H9 (cell line): Measurements from ENCODE around the gene METTL26. TPM values are rescaled to one million over a fixed set of nuclear protein-coding genes. Genes with fewer than 3 reads are reported as not detected.

Source experiments
- DNase-seq: peaks from one replicate; pipeline ENCODE4 v3.0.0-alpha.2; 2017
- H2AFZ ChIP-seq: one replicate; pipeline ENCODE4 v1.6.1; 2013; ENCODE audit warnings: mild to moderate bottlenecking, low read length, control low read depth, moderate library complexity
- H2AK5ac ChIP-seq: 2 replicates; pipeline ENCODE4 v1.6.1; 2013; ENCODE audit warnings: low read length, control low read depth, mixed read lengths; ENCODE audit not compliant: insufficient read length
- H2BK120ac ChIP-seq: one replicate; pipeline ENCODE4 v1.6.1; 2013; ENCODE audit warnings: low read depth, mild to moderate bottlenecking, low read length, control low read depth, inconsistent platforms; ENCODE audit not compliant: poor library complexity, severe bottlenecking
- H2BK12ac ChIP-seq: 2 replicates; pipeline ENCODE4 v1.6.1; 2013; ENCODE audit warnings: low read length, control low read depth, mixed read lengths, low read depth; ENCODE audit not compliant: insufficient read length
- H2BK15ac ChIP-seq: 2 replicates; pipeline ENCODE4 v1.6.1; 2013; ENCODE audit warnings: low read depth, low read length, control low read depth
- H2BK20ac ChIP-seq: one replicate; pipeline ENCODE4 v1.6.1; 2013; ENCODE audit warnings: low read depth, mild to moderate bottlenecking, low read length, control low read depth, inconsistent platforms; ENCODE audit not compliant: poor library complexity, severe bottlenecking
- H2BK5ac ChIP-seq: 2 replicates; pipeline ENCODE4 v1.6.1; 2013; ENCODE audit warnings: low read length, control low read depth, mixed read lengths; ENCODE audit not compliant: insufficient read length
- H3K14ac ChIP-seq: 2 replicates; pipeline ENCODE4 v1.6.1; 2013; ENCODE audit warnings: low read length, control low read depth; ENCODE audit not compliant: insufficient read depth
- H3K18ac ChIP-seq: 2 replicates; pipeline ENCODE4 v1.6.1; 2013; ENCODE audit warnings: low read depth, mild to moderate bottlenecking, mixed read lengths, low read length, control low read depth; ENCODE audit not compliant: insufficient read length
- H3K23ac ChIP-seq: 2 replicates; pipeline ENCODE4 v1.6.1; 2013; ENCODE audit warnings: low read length, control low read depth, mixed read lengths, low read depth; ENCODE audit not compliant: insufficient read length
- H3K23me2 ChIP-seq: 2 replicates; pipeline ENCODE4 v1.6.1; 2013; ENCODE audit warnings: low read depth, mild to moderate bottlenecking, mixed read lengths, low read length, control low read depth; ENCODE audit not compliant: insufficient read length, poor library complexity, severe bottlenecking
- H3K27ac ChIP-seq: 2 replicates; pipeline ENCODE4 v1.5.1; 2013; ENCODE audit warnings: low read length, control low read depth, mixed read lengths, low read depth; ENCODE audit not compliant: insufficient read length
- H3K27me3 ChIP-seq: 2 replicates; pipeline ENCODE4 v1.6.1; 2013; ENCODE audit warnings: low read length, control low read depth, inconsistent platforms; ENCODE audit not compliant: insufficient read depth
- H3K4ac ChIP-seq: 2 replicates; pipeline ENCODE4 v1.6.1; 2013; ENCODE audit warnings: low read depth, mild to moderate bottlenecking, control low read depth, inconsistent platforms, low read length, moderate library complexity
- H3K4me1 ChIP-seq: 2 replicates; pipeline ENCODE4 v1.6.1; 2013; ENCODE audit warnings: low read length, control low read depth, inconsistent platforms; ENCODE audit not compliant: insufficient read depth
- H3K4me2 ChIP-seq: 2 replicates; pipeline ENCODE4 v1.6.1; 2013; ENCODE audit warnings: low read length, control low read depth, mixed read lengths; ENCODE audit not compliant: insufficient read length, insufficient read depth
- H3K56ac ChIP-seq: 2 replicates; pipeline ENCODE4 v1.6.1; 2013; ENCODE audit warnings: low read depth, mild to moderate bottlenecking, mixed read lengths, low read length, control low read depth; ENCODE audit not compliant: insufficient read length
- H3K79me1 ChIP-seq: 2 replicates; pipeline ENCODE4 v1.6.1; 2013; ENCODE audit warnings: low read depth, mild to moderate bottlenecking, moderate library complexity, low read length, control low read depth, inconsistent platforms; ENCODE audit not compliant: insufficient read depth, poor library complexity, severe bottlenecking
- H3K79me2 ChIP-seq: 2 replicates; pipeline ENCODE4 v1.6.1; 2013; ENCODE audit warnings: low read length, control low read depth, inconsistent platforms; ENCODE audit not compliant: insufficient read depth
- H3K9ac ChIP-seq: 2 replicates; pipeline ENCODE4 v1.6.1; 2013; ENCODE audit warnings: low read length, control low read depth, mixed read lengths; ENCODE audit not compliant: insufficient read length; ENCODE audit errors: extremely low read depth
- H3K9me3 ChIP-seq: one replicate; pipeline ENCODE4 v1.6.1; 2013; ENCODE audit warnings: low read depth, low read length, inconsistent platforms; ENCODE audit not compliant: control insufficient read depth
- H3T11ph ChIP-seq: one replicate; pipeline ENCODE4 v1.6.1; 2013; ENCODE audit warnings: mild to moderate bottlenecking, low read length, control low read depth, inconsistent platforms
- H4K20me1 ChIP-seq: one replicate; pipeline ENCODE4 v1.6.1; 2013; ENCODE audit not compliant: control insufficient read depth, insufficient read length, insufficient read depth
- H4K5ac ChIP-seq: 2 replicates; pipeline ENCODE4 v1.6.1; 2013; ENCODE audit warnings: low read depth, mild to moderate bottlenecking, mixed read lengths, low read length, control low read depth; ENCODE audit not compliant: insufficient read length
- H4K8ac ChIP-seq: replicated peaks from 2 replicates; pipeline ENCODE4 v1.6.1; 2013; ENCODE audit warnings: low read length, control low read depth, mixed read lengths, low read depth; ENCODE audit not compliant: insufficient read length
- H4K91ac ChIP-seq: 2 replicates; pipeline ENCODE4 v1.6.1; 2013; ENCODE audit warnings: low read depth, mild to moderate bottlenecking, moderate library complexity, mixed read lengths, low read length, control low read depth; ENCODE audit not compliant: insufficient read length
- H3K27ac Mint-ChIP-seq, 3 experiments: 2 replicates in 2 of 3; 3 replicates in 1 of 3; pipeline ENCODE4 v1.8.0; 2020 to 2021; ENCODE audit warnings: mixed read lengths in 3 of 3, mild to moderate bottlenecking in 1 of 3, moderate library complexity in 1 of 3
- H3K27me3 Mint-ChIP-seq: 2 replicates; pipeline ENCODE4 v1.8.0; 2021; ENCODE audit warnings: low read depth, mild to moderate bottlenecking, moderate library complexity, mixed read lengths
- H3K36me3 Mint-ChIP-seq, 3 experiments: 2 replicates in 2 of 3; 3 replicates in 1 of 3; pipeline ENCODE4 v1.8.0; 2020 to 2021; ENCODE audit warnings: low read depth in 3 of 3, mixed read lengths in 3 of 3; ENCODE audit not compliant: insufficient read depth in 1 of 3
- H3K4me1 Mint-ChIP-seq, 2 experiments: 2 replicates each; pipeline ENCODE4 v1.8.0; 2020; ENCODE audit warnings: mixed read lengths in 2 of 2
- H3K4me3 Mint-ChIP-seq, 2 experiments: 2 replicates in 1 of 2; 3 replicates in 1 of 2; pipeline ENCODE4 v1.8.0; 2020 to 2021; ENCODE audit warnings: mild to moderate bottlenecking in 2 of 2, mixed read lengths in 2 of 2, moderate library complexity in 1 of 2
- H3K9me3 Mint-ChIP-seq, 2 experiments: 2 replicates in 1 of 2; 3 replicates in 1 of 2; pipeline ENCODE4 v1.8.0; 2020; ENCODE audit warnings: mild to moderate bottlenecking in 2 of 2, mixed read lengths in 2 of 2, moderate library complexity in 1 of 2
- WGBS: extraction: QIAGEN DNeasy Blood & Tissue Kit; methylation state at CpG from one replicate; pipeline ENCODE4 v1.1.7; 2013; ENCODE audit warnings: missing lambda C conversion rate, low lambda C conversion rate, mixed read lengths; ENCODE audit not compliant: insufficient read length; ENCODE audit errors: extremely low coverage; 5-methylcytosine and 5-hydroxymethylcytosine counted together
- total RNA-seq: library from RNA; stranded (reverse); gene quantifications from 2 replicates; pipeline ENCODE4 v1.2.1, GENCODE V29; 2021
- TF ChIP-seq, protein P1 (sequence below): fragments of 200-600 bp; sonication (generic); conservative IDR thresholded peaks from 3 replicates; pipeline ENCODE4 v1.8.0; 2021; ENCODE audit warnings: antibody characterized with exemption, mild to moderate bottlenecking

Gene METTL26
- total RNA-seq, 1 experiment from 2014 or later = 108 TPM

DNA sequence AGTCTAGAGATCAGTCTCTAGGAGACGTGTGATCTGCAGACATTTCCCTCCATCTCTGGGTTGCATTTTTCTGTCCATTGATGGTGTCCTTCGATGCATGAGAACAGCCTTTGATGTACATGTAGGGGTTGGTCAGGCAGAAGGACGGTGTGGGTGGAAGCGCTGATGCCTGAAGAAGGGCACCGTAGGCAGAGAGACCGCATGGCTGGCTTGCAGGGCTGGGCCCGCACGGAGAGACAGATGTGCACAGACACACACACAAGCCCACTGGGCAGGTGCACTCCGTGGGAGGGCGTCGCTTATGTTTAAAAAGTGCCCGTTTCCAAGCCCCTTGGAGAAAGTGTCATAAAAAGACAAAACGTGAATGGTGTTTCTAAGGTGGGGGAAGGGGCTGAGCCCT, 21.0 kb downstream of the METTL26 start:
- Histone ChIP-seq H2BK15ac (no peak overlapping the region), H2AFZ (no peak overlapping the region), H3K79me2 (no peaks in the 10 kb centered on the region), H3T11ph (no peak overlapping the region), H3K23me2 (no peaks in the 10 kb centered on the region), H3K79me1 (no peaks in the 10 kb centered on the region), H3K9me3 (no peaks in the 10 kb centered on the region), H4K5ac (no peak overlapping the region), H3K18ac (no peak overlapping the region), H2BK120ac (no peak overlapping the region), H3K27ac (no peak overlapping the region), H3K4ac (no peak overlapping the region), H3K4me2 (no peak overlapping the region), H4K8ac (no peak overlapping the region), H4K20me1 (no peaks in the 10 kb centered on the region), H3K23ac (no peak overlapping the region), H3K27me3 (no peaks in the 10 kb centered on the region), H4K91ac (no peak overlapping the region), H3K9ac (no peak overlapping the region), H2BK20ac (no peak overlapping the region), H3K14ac (no peak overlapping the region), H2AK5ac (no peak overlapping the region), H2BK12ac (no peak overlapping the region), H3K56ac (no peak overlapping the region), H3K4me1 (no peaks in the 10 kb centered on the region), H2BK5ac (no peak overlapping the region)
- Mint-ChIP-seq H3K27ac (peak overlapping the region in 1 of 3 experiments; percentile 13; a peak in 2 of 7 replicates), H3K27me3 (no peaks in the 10 kb centered on the region), H3K9me3 (0 out of 5 replicates have a peak, but pooled peaks cover 0 to 3% of the 10 kb centered on the region in 2 experiments), H3K4me1 (peaks cover 4 to 5% of the 10 kb centered on the region in 2 experiments), H3K36me3 (peaks cover 7 to 14% (median 11%) of the 10 kb centered on the region in 3 experiments; a peak in 6 of 7 replicates), H3K4me3 (no peak overlapping the region)
- TF ChIP-seq, protein P1, sequence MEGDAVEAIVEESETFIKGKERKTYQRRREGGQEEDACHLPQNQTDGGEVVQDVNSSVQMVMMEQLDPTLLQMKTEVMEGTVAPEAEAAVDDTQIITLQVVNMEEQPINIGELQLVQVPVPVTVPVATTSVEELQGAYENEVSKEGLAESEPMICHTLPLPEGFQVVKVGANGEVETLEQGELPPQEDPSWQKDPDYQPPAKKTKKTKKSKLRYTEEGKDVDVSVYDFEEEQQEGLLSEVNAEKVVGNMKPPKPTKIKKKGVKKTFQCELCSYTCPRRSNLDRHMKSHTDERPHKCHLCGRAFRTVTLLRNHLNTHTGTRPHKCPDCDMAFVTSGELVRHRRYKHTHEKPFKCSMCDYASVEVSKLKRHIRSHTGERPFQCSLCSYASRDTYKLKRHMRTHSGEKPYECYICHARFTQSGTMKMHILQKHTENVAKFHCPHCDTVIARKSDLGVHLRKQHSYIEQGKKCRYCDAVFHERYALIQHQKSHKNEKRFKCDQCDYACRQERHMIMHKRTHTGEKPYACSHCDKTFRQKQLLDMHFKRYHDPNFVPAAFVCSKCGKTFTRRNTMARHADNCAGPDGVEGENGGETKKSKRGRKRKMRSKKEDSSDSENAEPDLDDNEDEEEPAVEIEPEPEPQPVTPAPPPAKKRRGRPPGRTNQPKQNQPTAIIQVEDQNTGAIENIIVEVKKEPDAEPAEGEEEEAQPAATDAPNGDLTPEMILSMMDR = no peak
- WGBS = no CpG with 5 or more reads among the region's 13 CpGs
- no peak for DNase-seq
